ENCODE results near the gene CDHR2. TPM values are rescaled to one million over a fixed set of nuclear protein-coding genes. Genes with fewer than 3 reads are reported as not detected.

CDHR2 gene
- total and polyA plus RNA-seq, 2 of the 13 experiments (the other 11 are each of a cell fraction or from before 2014, with no cell fraction given), result 17.9 to 20.9 TPM

DNA sequence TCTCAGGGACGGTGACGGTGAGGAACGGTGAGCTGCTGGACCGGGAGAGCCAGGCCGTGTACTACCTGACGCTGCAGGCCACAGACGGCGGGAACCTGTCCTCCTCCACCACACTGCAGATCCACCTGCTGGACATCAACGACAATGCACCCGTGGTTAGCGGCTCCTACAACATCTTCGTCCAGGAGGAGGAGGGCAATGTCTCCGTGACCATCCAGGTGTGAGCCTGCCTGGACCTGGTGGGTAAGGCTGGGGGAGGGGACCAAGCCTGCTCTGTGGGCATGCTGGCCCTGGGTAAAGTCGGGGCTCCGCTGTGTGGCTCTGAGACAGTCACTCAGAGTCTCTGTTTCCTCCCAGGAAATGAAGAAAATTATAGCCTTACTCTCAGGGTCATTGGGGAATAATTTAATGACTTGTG lies 29.3 kb downstream of the CDHR2 start:
- H3K27ac ChIP-seq (ENCODE audit: extremely low read length, insufficient read depth, low read length), result no peak overlapping the region
- intact Hi-C loops (cut with micrococcal nuclease; ENCODE audit: unreplicated experiment), result no loop called here
- no peaks in the 10 kb centered on the region for H3K79me2 ChIP-seq (ENCODE audit: insufficient read depth, low read length)
- in situ Hi-C loops (cut with HindIII; ENCODE audit: extremely low pct_ligation_motif_present, low pct_unique_long_range_greater_than_20kb), result loop anchor here (25.0 kb wide), 1 partner anchor 841 kb away; no protein-coding TSS in a partner anchor
- no TSS peak for BruUV-seq (replicated peaks)
- no peaks in the 10 kb centered on the region for H3K27me3 ChIP-seq (ENCODE audit: control insufficient read depth in 1 of 2, insufficient read depth in 2 of 2, low read length in 2 of 2)
- no peak overlapping the region for H3K4me3 ChIP-seq (replicated peaks in 1 of 3; ENCODE audit: insufficient read depth in 1 of 3, low read depth in 2 of 3, low read length in 3 of 3)
- H3K9ac ChIP-seq (ENCODE audit: insufficient read depth, low read depth, low read length), result no peak overlapping the region
- ATAC-seq (peak; percentile 65), DNase-seq (ENCODE audit: low spot score) (peak; percentile 45), FAIRE-seq (no peak)
- no peaks in the 10 kb centered on the region for H3K9me3 ChIP-seq (ENCODE audit: low read length)
- ChIA-PET POLR2A (no interaction called here), CTCF (ENCODE audit: low intra/inter-chr PET ratio, low total read pairs) (interaction anchor here (1.6 kb wide), 1 partner anchor 162 kb away, joined by 5 read pairs; the partner anchor contains the start of gene CLTB)
- no peaks in the 10 kb centered on the region for H4K20me1 ChIP-seq (ENCODE audit: insufficient read depth, low read length)
- H2AFZ ChIP-seq (ENCODE audit: low read length), result no peak overlapping the region
- WGBS (ENCODE audit: low lambda C conversion rate), result 90% methylated on average over 4 of the region's 15 CpGs
- no peaks in the 10 kb centered on the region for H3K4me1 ChIP-seq (ENCODE audit: insufficient read depth, low read length)
- H3K36me3 ChIP-seq (replicated peaks in 1 of 2; ENCODE audit: control insufficient read depth in 1 of 2, insufficient read depth in 2 of 2, low read length in 2 of 2), result peaks cover 3 to 13% of the 10 kb centered on the region in 2 experiments; a peak in 4 of 5 replicates
- no peak overlapping the region for H3K4me2 ChIP-seq (ENCODE audit: low read depth, low read length)
- peak; percentile 32; the same call in 1 of the 2 replicates for TF ChIP-seq ZNF687 (CRISPR knock-in tag; IDR thresholded peaks at IDR 0.05)
- TF ChIP-seq ZNF235 (CRISPR knock-in tag; IDR thresholded peaks at IDR 0.05; ENCODE audit: borderline replicate concordance), result no peak
- TF ChIP-seq, protein P1, sequence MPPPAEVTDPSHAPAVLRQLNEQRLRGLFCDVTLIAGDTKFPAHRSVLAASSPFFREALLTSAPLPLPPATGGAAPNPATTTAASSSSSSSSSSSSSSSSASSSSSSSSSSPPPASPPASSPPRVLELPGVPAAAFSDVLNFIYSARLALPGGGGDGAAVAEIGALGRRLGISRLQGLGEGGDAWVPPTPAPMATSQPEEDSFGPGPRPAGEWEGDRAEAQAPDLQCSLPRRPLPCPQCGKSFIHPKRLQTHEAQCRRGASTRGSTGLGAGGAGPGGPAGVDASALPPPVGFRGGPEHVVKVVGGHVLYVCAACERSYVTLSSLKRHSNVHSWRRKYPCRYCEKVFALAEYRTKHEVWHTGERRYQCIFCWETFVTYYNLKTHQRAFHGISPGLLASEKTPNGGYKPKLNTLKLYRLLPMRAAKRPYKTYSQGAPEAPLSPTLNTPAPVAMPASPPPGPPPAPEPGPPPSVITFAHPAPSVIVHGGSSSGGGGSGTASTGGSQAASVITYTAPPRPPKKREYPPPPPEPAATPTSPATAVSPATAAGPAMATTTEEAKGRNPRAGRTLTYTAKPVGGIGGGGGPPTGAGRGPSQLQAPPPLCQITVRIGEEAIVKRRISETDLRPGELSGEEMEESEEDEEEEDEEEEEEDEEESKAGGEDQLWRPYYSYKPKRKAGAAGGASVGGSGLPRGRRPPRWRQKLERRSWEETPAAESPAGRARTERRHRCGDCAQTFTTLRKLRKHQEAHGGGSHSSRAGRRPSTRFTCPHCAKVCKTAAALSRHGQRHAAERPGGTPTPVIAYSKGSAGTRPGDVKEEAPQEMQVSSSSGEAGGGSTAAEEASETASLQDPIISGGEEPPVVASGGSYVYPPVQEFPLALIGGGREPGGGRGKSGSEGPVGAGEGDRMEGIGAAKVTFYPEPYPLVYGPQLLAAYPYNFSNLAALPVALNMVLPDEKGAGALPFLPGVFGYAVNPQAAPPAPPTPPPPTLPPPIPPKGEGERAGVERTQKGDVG (CRISPR knock-in tag; IDR thresholded peaks at IDR 0.05; ENCODE audit: borderline replicate concordance), result peak; percentile 61; the same call in 1 of the 2 replicates
- peak; percentile 87 for TF ChIP-seq ZBTB38 (CRISPR knock-in tag; IDR thresholded peaks at IDR 0.05)
- no peak for TF ChIP-seq ZZZ3 (CRISPR knock-in tag; IDR thresholded peaks at IDR 0.05; ENCODE audit: borderline replicate concordance)
- no peak for TF ChIP-seq ZFP1 (CRISPR knock-in tag; IDR thresholded peaks at IDR 0.05)
- TF ChIP-seq, protein P2, sequence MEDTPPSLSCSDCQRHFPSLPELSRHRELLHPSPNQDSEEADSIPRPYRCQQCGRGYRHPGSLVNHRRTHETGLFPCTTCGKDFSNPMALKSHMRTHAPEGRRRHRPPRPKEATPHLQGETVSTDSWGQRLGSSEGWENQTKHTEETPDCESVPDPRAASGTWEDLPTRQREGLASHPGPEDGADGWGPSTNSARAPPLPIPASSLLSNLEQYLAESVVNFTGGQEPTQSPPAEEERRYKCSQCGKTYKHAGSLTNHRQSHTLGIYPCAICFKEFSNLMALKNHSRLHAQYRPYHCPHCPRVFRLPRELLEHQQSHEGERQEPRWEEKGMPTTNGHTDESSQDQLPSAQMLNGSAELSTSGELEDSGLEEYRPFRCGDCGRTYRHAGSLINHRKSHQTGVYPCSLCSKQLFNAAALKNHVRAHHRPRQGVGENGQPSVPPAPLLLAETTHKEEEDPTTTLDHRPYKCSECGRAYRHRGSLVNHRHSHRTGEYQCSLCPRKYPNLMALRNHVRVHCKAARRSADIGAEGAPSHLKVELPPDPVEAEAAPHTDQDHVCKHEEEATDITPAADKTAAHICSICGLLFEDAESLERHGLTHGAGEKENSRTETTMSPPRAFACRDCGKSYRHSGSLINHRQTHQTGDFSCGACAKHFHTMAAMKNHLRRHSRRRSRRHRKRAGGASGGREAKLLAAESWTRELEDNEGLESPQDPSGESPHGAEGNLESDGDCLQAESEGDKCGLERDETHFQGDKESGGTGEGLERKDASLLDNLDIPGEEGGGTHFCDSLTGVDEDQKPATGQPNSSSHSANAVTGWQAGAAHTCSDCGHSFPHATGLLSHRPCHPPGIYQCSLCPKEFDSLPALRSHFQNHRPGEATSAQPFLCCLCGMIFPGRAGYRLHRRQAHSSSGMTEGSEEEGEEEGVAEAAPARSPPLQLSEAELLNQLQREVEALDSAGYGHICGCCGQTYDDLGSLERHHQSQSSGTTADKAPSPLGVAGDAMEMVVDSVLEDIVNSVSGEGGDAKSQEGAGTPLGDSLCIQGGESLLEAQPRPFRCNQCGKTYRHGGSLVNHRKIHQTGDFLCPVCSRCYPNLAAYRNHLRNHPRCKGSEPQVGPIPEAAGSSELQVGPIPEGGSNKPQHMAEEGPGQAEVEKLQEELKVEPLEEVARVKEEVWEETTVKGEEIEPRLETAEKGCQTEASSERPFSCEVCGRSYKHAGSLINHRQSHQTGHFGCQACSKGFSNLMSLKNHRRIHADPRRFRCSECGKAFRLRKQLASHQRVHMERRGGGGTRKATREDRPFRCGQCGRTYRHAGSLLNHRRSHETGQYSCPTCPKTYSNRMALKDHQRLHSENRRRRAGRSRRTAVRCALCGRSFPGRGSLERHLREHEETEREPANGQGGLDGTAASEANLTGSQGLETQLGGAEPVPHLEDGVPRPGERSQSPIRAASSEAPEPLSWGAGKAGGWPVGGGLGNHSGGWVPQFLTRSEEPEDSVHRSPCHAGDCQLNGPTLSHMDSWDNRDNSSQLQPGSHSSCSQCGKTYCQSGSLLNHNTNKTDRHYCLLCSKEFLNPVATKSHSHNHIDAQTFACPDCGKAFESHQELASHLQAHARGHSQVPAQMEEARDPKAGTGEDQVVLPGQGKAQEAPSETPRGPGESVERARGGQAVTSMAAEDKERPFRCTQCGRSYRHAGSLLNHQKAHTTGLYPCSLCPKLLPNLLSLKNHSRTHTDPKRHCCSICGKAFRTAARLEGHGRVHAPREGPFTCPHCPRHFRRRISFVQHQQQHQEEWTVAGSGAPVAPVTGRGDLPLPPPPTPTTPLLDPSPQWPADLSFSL (CRISPR knock-in tag; IDR thresholded peaks at IDR 0.05), result no peak
- TF ChIP-seq XRCC5 (optimal IDR thresholded peaks at IDR 0.05; ENCODE audit: low read length), result peak; percentile 24
- TF ChIP-seq ZSCAN12 (CRISPR knock-in tag; IDR thresholded peaks at IDR 0.05), result no peak
- peak; percentile 28; the same call in 1 of the 2 replicates for TF ChIP-seq MAX (IDR thresholded peaks at IDR 0.05)

All from HepG2 (cell line).